WTC11 (cell line): ENCODE data around the gene U2SURP.

Source experiments
- ATF2 ChIP-seq: sonication (generic); formaldehyde crosslinking; IDR thresholded peaks from 2 replicates; pipeline ENCODE4 v1.8.1; 2022; ENCODE audit warnings: low read depth, missing genetic modification reagents, borderline replicate concordance
- ATF3 ChIP-seq: sonication (generic); formaldehyde crosslinking; conservative IDR thresholded peaks from 2 replicates; pipeline ENCODE4 v1.8.1; 2022; ENCODE audit warnings: mild to moderate bottlenecking, missing genetic modification reagents
- CTCF ChIP-seq: fragments of 200-600 bp; IDR thresholded peaks from 2 replicates; pipeline ENCODE4 v1.8.0; 2022; ENCODE audit warnings: antibody characterized with exemption
- E2F5 ChIP-seq: sonication (generic); formaldehyde crosslinking; IDR thresholded peaks from 2 replicates; pipeline ENCODE4 v1.8.1; 2022; ENCODE audit warnings: mild to moderate bottlenecking, moderate library complexity, missing genetic modification reagents
- ELF4 ChIP-seq: sonication (generic); formaldehyde crosslinking; IDR thresholded peaks from 2 replicates; pipeline ENCODE4 v1.8.1; 2022; ENCODE audit warnings: low read depth, mild to moderate bottlenecking, moderate library complexity, missing genetic modification reagents
- ETV6 ChIP-seq: sonication (generic); formaldehyde crosslinking; IDR thresholded peaks from 2 replicates; pipeline ENCODE4 v1.8.1; 2022; ENCODE audit warnings: mild to moderate bottlenecking, missing genetic modification reagents
- MAX ChIP-seq: sonication (generic); formaldehyde crosslinking; IDR thresholded peaks from 2 replicates; pipeline ENCODE4 v1.8.0; 2022; ENCODE audit warnings: mild to moderate bottlenecking, missing genetic modification reagents
- PRDM15 ChIP-seq: sonication (generic); formaldehyde crosslinking; IDR thresholded peaks from 2 replicates; pipeline ENCODE4 v1.8.0; 2022; ENCODE audit warnings: missing genetic modification reagents
- ZNF121 ChIP-seq: sonication (generic); formaldehyde crosslinking; IDR thresholded peaks from 2 replicates; pipeline ENCODE4 v1.8.0; 2023; ENCODE audit warnings: missing genetic modification reagents

GRCh38 chr3:142962175-142962519 lies 39.2 kb upstream of the U2SURP start:
- no peak; the same call in 1 of the 2 replicates for TF ChIP-seq ZNF121 (CRISPR knock-in tag)
- TF ChIP-seq CTCF: no peak
- TF ChIP-seq MAX: no peak
- TF ChIP-seq ETV6 (CRISPR knock-in tag): no peak
- TF ChIP-seq ATF3 (CRISPR knock-in tag): no peak; the same call in 1 of the 2 replicates
- no peak for TF ChIP-seq E2F5
- no peak for TF ChIP-seq PRDM15
- TF ChIP-seq ELF4 (CRISPR knock-in tag): no peak
- TF ChIP-seq ATF2 (CRISPR knock-in tag): no peak
